ENCODE measurements around the gene AOPEP. TPM values are rescaled to one million over a fixed set of nuclear protein-coding genes. Genes with fewer than 3 reads are reported as not detected.

The AOPEP gene
- total and polyA plus RNA-seq, 9 of the 15 experiments (the other 6 are each of a cell fraction or from before 2014, with no cell fraction given) = 4.5 to 19.3 (median 13.5) TPM

- 22% methylated on average over 4 of the region's 4 CpGs for WGBS (ENCODE audit: insufficient coverage, low coverage, missing lambda C conversion rate)
- ATAC-seq (no peak), DNase-seq (ENCODE audit: extremely low read depth in 1 of 4, low spot score in 3 of 4) (no peak), FAIRE-seq (no peak)
- no peak overlapping the region for H3K4me2 ChIP-seq (ENCODE audit: insufficient read depth, low read length)
- no peak for TF ChIP-seq NBN (IDR thresholded peaks at IDR 0.05; ENCODE audit: low read depth)
- no peak for TF ChIP-seq PHB (CRISPR knock-in tag; IDR thresholded peaks at IDR 0.05)
- H3K27ac ChIP-seq (ENCODE audit: extremely low read depth, low read depth, low read length) = no peak overlapping the region
- 0 out of 2 replicates have a peak, but pooled peaks cover 4% of the 10 kb centered on the region for H4K20me1 ChIP-seq (replicated peaks; ENCODE audit: control insufficient read depth, insufficient read depth, low read length)
- H3K9me1 ChIP-seq (ENCODE audit: control insufficient read depth, insufficient read depth, low read length) = no peaks in the 10 kb centered on the region
- POLR2A ChIA-PET = interaction anchor here (0.6 kb wide), 1 partner anchor 58 kb away, joined by 3 read pairs; no protein-coding TSS in a partner anchor
- no TSS peak for BruUV-seq (replicated peaks)
- H3K27me3 ChIP-seq (ENCODE audit: control insufficient read depth in 2 of 2, insufficient read depth in 2 of 2, low read length in 2 of 2) = no peaks in the 10 kb centered on the region
- H2AFZ ChIP-seq (ENCODE audit: low read depth, low read length) = no peak overlapping the region
- CTCF ChIA-PET (ENCODE audit: low intra/inter-chr PET ratio) = no interaction called here
- no peak overlapping the region for H3K4me3 ChIP-seq
- intact Hi-C loops (cut with micrococcal nuclease) (no loop called here), in situ Hi-C loops (cut with MboI) (no loop called here)
- no peak overlapping the region for H3K9ac ChIP-seq (ENCODE audit: insufficient read depth in 1 of 2, low read depth in 2 of 2, low read length in 2 of 2)
- no peaks in the 10 kb centered on the region for H3K4me1 ChIP-seq (replicated peaks in 1 of 2; ENCODE audit: control insufficient read depth in 2 of 2, insufficient read depth in 2 of 2, low read length in 2 of 2)
- no peaks in the 10 kb centered on the region for H3K36me3 ChIP-seq (ENCODE audit: control insufficient read depth, insufficient read depth, low read length)
- H3K79me2 ChIP-seq (ENCODE audit: control insufficient read depth, insufficient read depth, low read length) = no peaks in the 10 kb centered on the region
- H3K9me3 ChIP-seq (replicated peaks; ENCODE audit: control insufficient read depth, insufficient read depth, low read depth, low read length) = no peaks in the 10 kb centered on the region
Observed at GRCh38 chr9:94852373-94852772, 125.9 kb downstream of the AOPEP start.

DNA sequence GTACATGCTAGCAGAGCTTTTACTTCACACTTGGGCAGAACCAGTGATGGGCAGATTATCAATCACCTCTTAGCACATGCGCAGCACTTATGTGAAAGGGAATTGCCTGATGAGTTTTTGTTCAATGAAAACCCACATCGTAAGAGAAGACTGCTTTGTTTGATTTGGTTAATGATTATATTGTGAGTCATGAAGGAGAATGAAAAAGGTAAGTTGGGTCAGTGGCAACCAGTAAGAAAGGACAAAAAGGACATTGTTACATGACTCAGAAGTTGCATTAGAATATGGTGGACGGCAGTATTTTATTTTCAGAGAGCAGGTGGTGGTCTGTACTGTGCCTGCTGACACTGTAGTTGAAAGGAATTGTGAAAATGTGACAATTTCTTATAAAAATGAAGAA is 127.4 kb downstream of the AOPEP start:
- intact Hi-C loops (cut with micrococcal nuclease) (no loop called here), in situ Hi-C loops (cut with MboI) (no loop called here)
- no peaks in the 10 kb centered on the region for H3K9me3 ChIP-seq (replicated peaks; ENCODE audit: control insufficient read depth, insufficient read depth, low read depth, low read length)
- H3K27ac ChIP-seq (ENCODE audit: extremely low read depth, low read depth, low read length) = no peak overlapping the region
- H3K9ac ChIP-seq (ENCODE audit: insufficient read depth in 1 of 2, low read depth in 2 of 2, low read length in 2 of 2) = no peak overlapping the region
- H3K27me3 ChIP-seq (ENCODE audit: control insufficient read depth in 2 of 2, insufficient read depth in 2 of 2, low read length in 2 of 2) = no peaks in the 10 kb centered on the region
- H3K36me3 ChIP-seq (ENCODE audit: control insufficient read depth, insufficient read depth, low read length) = no peaks in the 10 kb centered on the region
- BruUV-seq (replicated peaks) = no TSS peak
- 53% methylated on average over 3 of the region's 3 CpGs for WGBS (ENCODE audit: insufficient coverage, low coverage, missing lambda C conversion rate)
- no peak overlapping the region for H3K4me3 ChIP-seq
- H3K4me2 ChIP-seq (ENCODE audit: insufficient read depth, low read length) = no peak overlapping the region
- 0 out of 2 replicates have a peak, but pooled peaks cover 4% of the 10 kb centered on the region for H4K20me1 ChIP-seq (replicated peaks; ENCODE audit: control insufficient read depth, insufficient read depth, low read length)
- no peak overlapping the region for H2AFZ ChIP-seq (ENCODE audit: low read depth, low read length)
- no peak for FAIRE-seq
- no peak for DNase-seq (ENCODE audit: extremely low read depth in 1 of 4, low spot score in 3 of 4)
- no peak for ATAC-seq
- no peaks in the 10 kb centered on the region for H3K4me1 ChIP-seq (replicated peaks in 1 of 2; ENCODE audit: control insufficient read depth in 2 of 2, insufficient read depth in 2 of 2, low read length in 2 of 2)
- H3K9me1 ChIP-seq (ENCODE audit: control insufficient read depth, insufficient read depth, low read length) = no peaks in the 10 kb centered on the region
- POLR2A ChIA-PET = interaction anchor here (0.6 kb wide), 2 partner anchors 16 to 19 kb away, joined by 3 read pairs; no protein-coding TSS in a partner anchor
- CTCF ChIA-PET (ENCODE audit: low intra/inter-chr PET ratio) = no interaction called here
- no peaks in the 10 kb centered on the region for H3K79me2 ChIP-seq (ENCODE audit: control insufficient read depth, insufficient read depth, low read length)
- TF ChIP-seq ZNF12 (CRISPR knock-in tag; IDR thresholded peaks at IDR 0.05) (no peak), ZNF639 (CRISPR knock-in tag; conservative IDR thresholded peaks at IDR 0.05 in 1 of 2, IDR thresholded peaks at IDR 0.05 in 1 of 2) (no peak), SNAPC5 (CRISPR knock-in tag; IDR thresholded peaks at IDR 0.05) (no peak), MTA2 (IDR thresholded peaks at IDR 0.05; ENCODE audit: low read depth) (no peak), SRSF3 (IDR thresholded peaks at IDR 0.05; ENCODE audit: insufficient read depth, low read length) (no peak), RAD51 (IDR thresholded peaks at IDR 0.05; ENCODE audit: borderline replicate concordance, low read depth) (no peak), CREM (IDR thresholded peaks at IDR 0.05; ENCODE audit: low read depth) (no peak), DMBX1 (CRISPR knock-in tag; IDR thresholded peaks at IDR 0.05; ENCODE audit: borderline replicate concordance) (no peak), MIER1 (IDR thresholded peaks at IDR 0.05; ENCODE audit: low read depth) (no peak), ZNF41 (CRISPR knock-in tag; conservative IDR thresholded peaks at IDR 0.05) (no peak), ZNF311 (CRISPR knock-in tag; IDR thresholded peaks at IDR 0.05) (no peak), PHF8 (IDR thresholded peaks at IDR 0.05; ENCODE audit: borderline replicate concordance, low read length) (no peak), FOXJ3 (CRISPR knock-in tag; IDR thresholded peaks at IDR 0.05) (no peak), ETV6 (IDR thresholded peaks at IDR 0.05; ENCODE audit: borderline replicate concordance in 1 of 2, low read depth in 2 of 2, low read length in 1 of 2) (no peak), ETV6 (CRISPR knock-in tag; IDR thresholded peaks at IDR 0.05; ENCODE audit: borderline replicate concordance) (no peak)

Data from K562 (cell line).